Tibial nerve (tissue), 4 donors: ENCODE data around the gene MYOD1.

Experiments
- CTCF ChIP-seq, 5 experiments: fragments of 200-600 bp in 3 of 5; fragments of 450-650 bp in 2 of 5; sonication (generic) in 3 of 5; IDR thresholded peaks; one replicate each; pipeline ENCODE4 v1.5.1; 2016 to 2019; ENCODE audit warnings: antibody characterized with exemption in 5 of 5, mild to moderate bottlenecking in 3 of 5, moderate library complexity in 2 of 5
- EP300 ChIP-seq, 2 donors: sonication (generic); formaldehyde crosslinking; IDR thresholded peaks; one replicate each; pipeline ENCODE4 v1.6.1; 2017; ENCODE audit warnings: antibody characterized with exemption in 2 of 2, mild to moderate bottlenecking in 1 of 2
- POLR2A ChIP-seq, 2 donors: fragments of 450-650 bp; IDR thresholded peaks; one replicate each; pipeline ENCODE4 v1.6.1; 2017; ENCODE audit warnings: antibody characterized with exemption in 2 of 2, mild to moderate bottlenecking in 2 of 2, moderate library complexity in 2 of 2

- TF ChIP-seq CTCF (IDR thresholded peaks at IDR 0.05) (no peak), POLR2A (IDR thresholded peaks at IDR 0.05) (no peak), EP300 (IDR thresholded peaks at IDR 0.05) (no peak)
Measured at GRCh38 chr11:17771415-17771814, 52.0 kb downstream of the MYOD1 start.
